GF-D8 (cell line): ENCODE results near the gene GLOD4.
"Not testable (repeated sequence)": the region's sequence is repeated elsewhere in the genome, so short reads cannot be mapped to it uniquely, and the experiment has no call there.

Source experiments
- DNase-seq: peaks from one replicate; lab custom pipeline; 2025; lab: John Stamatoyannopoulos, UW

The GLOD4 gene

GRCh38 chr17:774313-774584 is 7.8 kb downstream of the GLOD4 start:
- no peak for DNase-seq

- no peak for DNase-seq
Observed at GRCh38 chr17:773467-774312, 8.4 kb downstream of the GLOD4 start.

- DNase-seq, result no peak
Observed at GRCh38 chr17:773016-773415, 9.1 kb downstream of the GLOD4 start.

GRCh38 chr17:767076-767475 is 15.0 kb downstream of the GLOD4 start:
- no peak for DNase-seq

- DNase-seq, result no peak
Observed at GRCh38 chr17:760371-760770, 21.7 kb downstream of the GLOD4 start.

GRCh38 chr17:759964-760363 is 22.1 kb downstream of the GLOD4 start:
- DNase-seq, result no peak

- not testable (repeated sequence) for DNase-seq
Observed at GRCh38 chr17:756010-756567, 26.0 kb downstream of the GLOD4 start.

GRCh38 chr17:755319-755961 is 26.6 kb downstream of the GLOD4 start:
- not testable (repeated sequence) for DNase-seq

GRCh38 chr17:753418-753817 is 28.7 kb downstream of the GLOD4 start:
- DNase-seq, result no peak

GRCh38 chr17:752620-753219 is 29.4 kb downstream of the GLOD4 start:
- DNase-seq, result no peak

- DNase-seq, result peak; percentile 16
Observed at GRCh38 chr17:752002-752619, 30.0 kb downstream of the GLOD4 start, which contains the start of gene GEMIN4. Gene GEMIN4 (minus strand): TSS chr17:752264. CDS start chr17:752142, 122 bp downstream.

- peak; percentile 40 for DNase-seq
Observed at GRCh38 chr17:751269-752001, 30.6 kb downstream of the GLOD4 start.

- DNase-seq, result no peak
Observed at GRCh38 chr17:750431-751037, 31.5 kb downstream of the GLOD4 start.

- not testable (repeated sequence) for DNase-seq
Observed at GRCh38 chr17:749359-749758, 32.7 kb downstream of the GLOD4 start.

- not testable (repeated sequence) for DNase-seq
Observed at GRCh38 chr17:748604-749003, 33.5 kb downstream of the GLOD4 start.

- no peak for DNase-seq
Observed at GRCh38 chr17:746783-747629, 35.1 kb downstream of the GLOD4 start.

- DNase-seq, result no peak
Observed at GRCh38 chr17:746181-746580, 35.9 kb downstream of the GLOD4 start.

GRCh38 chr17:745406-745805 is 36.7 kb downstream of the GLOD4 start:
- DNase-seq, result no peak

- DNase-seq, result no peak
Observed at GRCh38 chr17:744937-745336, 37.1 kb downstream of the GLOD4 start.

GRCh38 chr17:743139-743538 is 38.9 kb downstream of the GLOD4 start:
- no peak for DNase-seq
